Lower lobe of right lung (tissue), 2 donors: ENCODE measurements around the gene UQCRFS1. TPM values are rescaled to one million over a fixed set of nuclear protein-coding genes. Genes with fewer than 3 reads are reported as not detected.

Experiments
- ATAC-seq, 2 donors: fragments of 200-7000 bp; cut with Tn5 transposase; one replicate each; pipeline ENCODE4 v1.9.1; 2020 to 2022; ENCODE audit warnings: mild to moderate bottlenecking in 2 of 2, moderate library complexity in 2 of 2
- DNase-seq: peaks from one replicate; pipeline ENCODE4 v3.0.0-alpha.2; 2020
- H3K27ac ChIP-seq: fragments of 200-600 bp; one replicate; pipeline ENCODE4 v1.8.0; 2022
- H3K27me3 ChIP-seq: fragments of 200-600 bp; one replicate; pipeline ENCODE4 v1.8.0; 2022; ENCODE audit warnings: low read depth
- H3K36me3 ChIP-seq: fragments of 200-600 bp; one replicate; pipeline ENCODE4 v1.8.0; 2022; ENCODE audit warnings: mild to moderate bottlenecking
- H3K4me1 ChIP-seq: fragments of 200-600 bp; one replicate; pipeline ENCODE4 v1.8.0; 2022
- H3K4me3 ChIP-seq: fragments of 200-600 bp; one replicate; pipeline ENCODE4 v1.8.0; 2022; ENCODE audit warnings: mild to moderate bottlenecking
- H3K9me3 ChIP-seq: fragments of 200-600 bp; one replicate; pipeline ENCODE4 v1.8.0; 2022
- CTCF ChIP-seq: fragments of 200-600 bp; IDR thresholded peaks from one replicate; pipeline ENCODE4 v1.8.0; 2022; ENCODE audit warnings: antibody characterized with exemption, mild to moderate bottlenecking
- intact Hi-C: fragments of 100-400 bp; cut with DNase I; formaldehyde crosslinking; loops from one replicate; pipeline ENCODE4 v1.11.0; 2022
- long read RNA-seq: library from polyadenylated mRNA; unstranded; transcript quantifications from one replicate; pipeline ENCODE4 v2.0.0, GENCODE V29; 2021
- total RNA-seq: library from RNA; stranded (reverse); fragmentation: NEBNext Ultra II Directional; extraction: Animal tissue kit (Norgen Biotek cat#: 25700); gene quantifications from one replicate; pipeline ENCODE4 v1.2.1, GENCODE V29; 2021
- donor health status: DM: no; HTN: yes; CAD: no; lungs with severe emphysema.

UQCRFS1 gene
- 21.5 TPM for total RNA-seq
- long read RNA-seq, transcript UQCRFS1-201 (2 exons, 3,475 nt) = major isoform, 158 of 163 reads
- long read RNA-seq, partial matches to known transcripts = 1 of 163 reads
- long read RNA-seq, other reads (novel, unspliced or antisense) = 4 of 163 reads

DNA sequence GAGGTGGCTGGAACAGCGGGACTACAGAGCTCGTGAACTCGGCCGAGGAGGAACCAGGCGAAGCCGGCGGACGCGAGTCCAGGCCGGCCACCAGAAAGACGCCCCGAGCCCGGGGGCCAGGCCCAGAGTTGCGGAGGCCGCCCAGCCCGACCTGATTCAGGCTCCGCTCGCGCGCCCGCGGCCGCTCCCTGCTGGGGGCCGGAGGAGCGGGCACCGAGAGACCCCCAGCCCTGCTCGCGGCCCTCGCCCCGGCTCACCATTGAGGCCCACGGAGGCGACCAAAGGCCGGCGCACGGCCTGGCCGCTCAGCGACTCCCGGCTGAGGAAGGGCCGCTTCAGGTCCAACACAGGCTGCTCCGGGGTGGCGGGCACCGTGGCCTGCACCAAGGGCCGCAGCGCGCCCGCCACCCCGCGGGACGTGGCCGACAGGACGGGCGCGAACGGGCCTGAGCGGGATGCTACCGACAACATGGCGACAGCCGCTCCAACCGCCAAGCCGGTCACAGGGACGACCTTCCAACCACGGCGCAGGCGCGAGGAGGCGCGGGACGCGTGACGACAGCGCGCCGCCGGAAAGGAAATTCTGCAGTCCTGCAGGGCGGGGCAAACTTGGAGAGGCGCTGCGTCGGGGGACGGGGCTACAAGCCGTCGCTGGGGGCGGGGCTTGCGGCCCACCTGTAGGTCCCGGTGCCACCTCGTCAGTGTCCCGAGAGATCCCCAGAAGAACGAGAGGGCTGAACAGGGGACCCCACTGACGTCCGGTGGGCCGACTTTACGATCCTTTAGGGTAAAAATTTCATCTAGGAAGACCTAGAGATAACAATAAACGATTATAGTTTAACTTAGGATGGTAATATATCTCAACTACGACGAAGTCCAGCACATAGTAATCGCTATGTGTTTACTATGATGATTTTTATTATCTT lies at the start of gene UQCRFS1:
Gene UQCRFS1, minus strand, starts transcription at position 504 of the 926 bp plus-strand sequence. Its CDS starts 33 bp downstream, at position 471.
- no peak for TF ChIP-seq CTCF
- intact Hi-C loops = no loop called here

DNA sequence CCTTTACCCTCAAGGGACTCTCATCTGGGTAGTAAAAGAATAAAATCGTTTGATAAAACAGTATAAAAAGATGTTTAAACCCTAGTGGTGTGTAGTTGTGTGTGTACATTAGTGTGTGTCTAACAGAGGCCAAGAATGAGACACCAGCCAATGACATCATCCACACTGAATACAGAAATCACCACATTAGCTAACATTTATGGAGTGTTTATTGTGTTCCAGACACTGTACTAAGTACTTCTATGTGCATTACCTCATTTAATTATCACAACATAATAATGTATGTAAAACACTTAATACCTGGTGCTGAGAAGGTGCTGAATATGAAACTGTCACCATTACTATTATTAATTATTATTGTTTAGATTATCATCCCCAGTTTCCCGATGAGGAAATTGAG lies 49.1 kb upstream of the UQCRFS1 start:
- Histone ChIP-seq H3K27ac (no peak overlapping the region), H3K4me1 (no peaks in the 10 kb centered on the region), H3K36me3 (no peaks in the 10 kb centered on the region), H3K9me3 (no peaks in the 10 kb centered on the region), H3K4me3 (no peak overlapping the region), H3K27me3 (peaks cover 8% of the 10 kb centered on the region)
- DNase-seq (no peak), ATAC-seq (no peak)
- intact Hi-C loops = no loop called here
- no peak for TF ChIP-seq CTCF

More for the DNA sequence above, at the start of gene UQCRFS1:
- ATAC-seq = peak; percentile 99 to 100
- no peaks in the 10 kb centered on the region for H3K36me3 ChIP-seq
- no peaks in the 10 kb centered on the region for H3K27me3 ChIP-seq
- no peaks in the 10 kb centered on the region for H3K9me3 ChIP-seq
- H3K4me3 ChIP-seq = peak within 1 kb of the TSS; percentile 76
- peak within 1 kb of the TSS; percentile 96 for H3K27ac ChIP-seq
- peaks cover 26% of the 10 kb centered on the region for H3K4me1 ChIP-seq
- DNase-seq = peak; percentile 96

DNA sequence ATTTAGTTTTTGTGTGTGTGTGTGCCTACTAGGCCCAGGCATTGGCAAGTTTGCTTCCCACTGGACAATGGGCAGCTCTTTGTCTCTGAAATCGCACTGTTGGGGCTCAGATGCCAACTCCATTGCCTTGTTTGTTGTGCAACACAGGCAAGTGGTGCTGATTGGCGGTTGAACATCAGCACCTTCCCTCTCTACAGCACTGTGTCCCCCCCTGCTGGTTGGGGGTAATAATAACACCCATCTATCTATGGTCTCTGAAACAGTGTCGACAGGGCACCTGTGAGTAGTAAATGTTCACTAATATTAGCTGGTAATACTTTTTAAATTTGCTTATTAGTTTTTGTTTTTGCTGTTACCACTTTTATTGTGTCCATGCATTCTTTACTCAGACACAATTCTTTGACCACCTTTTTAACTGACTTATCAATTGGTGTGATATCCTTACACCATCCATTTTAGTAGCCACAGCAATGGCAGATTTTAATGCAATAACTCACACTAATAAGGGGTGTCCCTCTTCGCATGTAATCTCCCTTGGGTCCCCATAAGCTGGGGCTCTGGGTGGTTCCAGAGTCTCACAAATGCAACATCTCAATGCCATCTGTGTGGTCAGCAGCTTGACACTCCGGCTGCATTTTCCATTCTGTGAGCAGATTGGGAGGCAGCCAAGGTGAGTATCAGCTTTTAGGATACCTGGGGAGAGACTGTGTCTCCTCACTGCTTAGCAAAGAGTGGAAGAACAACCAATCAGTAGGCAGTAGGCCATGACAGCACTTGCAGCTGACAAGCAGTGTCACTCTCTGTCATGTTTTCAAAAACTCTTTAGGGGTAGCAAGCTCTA lies 47.7 kb upstream of the UQCRFS1 start:
- H3K9me3 ChIP-seq = no peaks in the 10 kb centered on the region
- no peaks in the 10 kb centered on the region for H3K36me3 ChIP-seq
- DNase-seq = no peak
- no peaks in the 10 kb centered on the region for H3K4me1 ChIP-seq
- H3K4me3 ChIP-seq = no peak overlapping the region
- ATAC-seq = no peak
- intact Hi-C loops = no loop called here
- peak; percentile 14 for TF ChIP-seq CTCF
- H3K27ac ChIP-seq = no peak overlapping the region
- peaks cover 8% of the 10 kb centered on the region for H3K27me3 ChIP-seq

GRCh38 chr19:29259867-29260281 lies 46.9 kb upstream of the UQCRFS1 start:
- no peaks in the 10 kb centered on the region for H3K4me1 ChIP-seq
- H3K27ac ChIP-seq = no peak overlapping the region
- DNase-seq (no peak), ATAC-seq (no peak)
- no peak overlapping the region for H3K4me3 ChIP-seq
- no peaks in the 10 kb centered on the region for H3K9me3 ChIP-seq
- peaks cover 9% of the 10 kb centered on the region for H3K27me3 ChIP-seq
- TF ChIP-seq CTCF = no peak
- intact Hi-C loops = no loop called here
- H3K36me3 ChIP-seq = no peaks in the 10 kb centered on the region

DNA sequence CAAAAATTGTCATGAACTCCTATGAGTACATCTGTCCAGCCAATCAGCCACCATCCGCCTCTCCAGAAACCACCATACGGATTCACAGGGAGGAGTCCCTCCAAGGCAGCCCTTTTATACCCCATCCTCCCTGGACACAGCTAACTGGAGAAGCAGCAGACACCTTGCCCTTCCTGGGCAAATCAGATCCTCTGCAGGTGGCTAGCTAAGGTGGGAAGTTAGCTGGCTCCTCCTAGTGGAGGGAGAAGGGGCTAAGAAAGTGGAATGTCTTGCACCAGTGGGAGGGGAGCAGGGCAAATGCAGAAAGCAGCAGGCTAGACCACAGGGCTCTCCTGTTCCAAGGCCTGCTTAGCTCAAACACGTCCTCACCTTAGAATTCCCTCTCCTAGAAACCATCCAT lies 46.2 kb upstream of the UQCRFS1 start:
- ATAC-seq (no peak), DNase-seq (no peak)
- TF ChIP-seq CTCF = no peak
- no peaks in the 10 kb centered on the region for H3K36me3 ChIP-seq
- no peaks in the 10 kb centered on the region for H3K9me3 ChIP-seq
- no peak overlapping the region for H3K4me3 ChIP-seq
- H3K27me3 ChIP-seq = peaks cover 13% of the 10 kb centered on the region
- no peaks in the 10 kb centered on the region for H3K4me1 ChIP-seq
- no peak overlapping the region for H3K27ac ChIP-seq
- intact Hi-C loops = no loop called here
